ENCODE results near the gene C1QTNF9.
"Not testable (repeated sequence)": the region's sequence is repeated elsewhere in the genome, so short reads cannot be mapped to it uniquely, and the experiment has no call there.

The C1QTNF9 gene

GRCh38 chr13:24309300-24309699, at the start of gene C1QTNF9:
Gene C1QTNF9, plus strand, starts transcription at chr13:24309580. Its CDS starts 6,424 bp downstream, at chr13:24316004.
- DNase-seq: not testable (repeated sequence)

- no peak for DNase-seq
Observed at GRCh38 chr13:24261566-24261965, 47.8 kb upstream of the C1QTNF9 start.

GRCh38 chr13:24263632-24264031, 45.7 kb upstream of the C1QTNF9 start:
- no peak for DNase-seq

GRCh38 chr13:24264976-24265375, 44.4 kb upstream of the C1QTNF9 start:
- no peak for DNase-seq

GRCh38 chr13:24265453-24265852, 43.9 kb upstream of the C1QTNF9 start:
- no peak for DNase-seq

GRCh38 chr13:24267274-24267673, 42.1 kb upstream of the C1QTNF9 start:
- no peak for DNase-seq

- DNase-seq: no peak
Observed at GRCh38 chr13:24267801-24268200, 41.6 kb upstream of the C1QTNF9 start.

GRCh38 chr13:24269821-24270220, 39.6 kb upstream of the C1QTNF9 start:
- no peak for DNase-seq

- DNase-seq: no peak
Observed at GRCh38 chr13:24270639-24271141, 38.7 kb upstream of the C1QTNF9 start.

- DNase-seq: no peak
Observed at GRCh38 chr13:24271231-24271600, 38.2 kb upstream of the C1QTNF9 start.

- DNase-seq: no peak
Observed at GRCh38 chr13:24271601-24272451, 37.6 kb upstream of the C1QTNF9 start.

GRCh38 chr13:24272452-24273161, 36.8 kb upstream of the C1QTNF9 start:
- DNase-seq: no peak

- DNase-seq: no peak
Observed at GRCh38 chr13:24273926-24274325, 35.5 kb upstream of the C1QTNF9 start.

- DNase-seq: no peak
Observed at GRCh38 chr13:24274452-24275021, 34.8 kb upstream of the C1QTNF9 start.

GRCh38 chr13:24275041-24275440, 34.3 kb upstream of the C1QTNF9 start:
- DNase-seq: no peak

GRCh38 chr13:24276306-24276705, 33.1 kb upstream of the C1QTNF9 start:
- DNase-seq: no peak

- no peak for DNase-seq
Observed at GRCh38 chr13:24276861-24277260, 32.5 kb upstream of the C1QTNF9 start.

GRCh38 chr13:24277761-24278160, 31.6 kb upstream of the C1QTNF9 start:
- no peak for DNase-seq

- DNase-seq: no peak
Observed at GRCh38 chr13:24279327-24280110, 29.9 kb upstream of the C1QTNF9 start.

GRCh38 chr13:24280720-24281119, 28.7 kb upstream of the C1QTNF9 start:
- DNase-seq: no peak

- DNase-seq: no peak
Observed at GRCh38 chr13:24281188-24282008, 28.0 kb upstream of the C1QTNF9 start.

- DNase-seq: no peak
Observed at GRCh38 chr13:24282256-24282655, 27.1 kb upstream of the C1QTNF9 start.

Data from NCI-H1048 (cell line).